PC-3 (cell line): ENCODE data around the gene CHD5.

Source experiments
- EZH2 ChIP-seq: fragments of 300-600 bp; sonication (generic); IDR thresholded peaks from one replicate; pipeline ENCODE4 v1.6.1; 2017; ENCODE audit warnings: antibody characterized with exemption, mild to moderate bottlenecking, low read length; ENCODE audit not compliant: unreplicated experiment
- EZH2phosphoT487 ChIP-seq: fragments of 300-600 bp; sonication (generic); IDR thresholded peaks from 2 replicates; pipeline ENCODE4 v1.6.1; 2018; ENCODE audit warnings: mild to moderate bottlenecking, antibody characterized with exemption, low read length, borderline replicate concordance
- TF ChIP-seq, protein P1 (sequence below): fragments of 300-600 bp; sonication (generic); conservative IDR thresholded peaks from 2 replicates; pipeline ENCODE4 v1.5.1; 2017; ENCODE audit warnings: antibody characterized with exemption, low read depth, mild to moderate bottlenecking, low read length

DNA sequence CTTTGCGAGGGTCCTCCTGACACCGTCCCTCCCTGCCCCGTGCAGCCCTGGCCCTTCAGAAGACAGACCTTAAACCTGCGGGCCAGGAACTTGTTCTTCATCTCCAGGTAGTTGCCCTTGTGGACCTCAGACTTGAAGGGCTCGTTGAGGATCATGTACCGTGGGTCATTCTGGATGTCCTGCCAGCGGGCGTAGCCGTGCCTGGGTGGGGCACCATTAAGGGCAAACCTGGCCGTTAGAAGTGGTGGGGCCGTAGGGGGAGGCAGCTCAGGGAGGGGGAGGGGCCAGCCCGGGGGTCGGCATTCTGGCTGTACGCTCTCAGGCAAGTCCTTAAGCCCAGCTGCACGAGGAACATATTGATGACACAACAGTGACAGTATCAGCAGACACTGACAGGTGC, 69.8 kb downstream of the CHD5 start:
- TF ChIP-seq, protein P1, sequence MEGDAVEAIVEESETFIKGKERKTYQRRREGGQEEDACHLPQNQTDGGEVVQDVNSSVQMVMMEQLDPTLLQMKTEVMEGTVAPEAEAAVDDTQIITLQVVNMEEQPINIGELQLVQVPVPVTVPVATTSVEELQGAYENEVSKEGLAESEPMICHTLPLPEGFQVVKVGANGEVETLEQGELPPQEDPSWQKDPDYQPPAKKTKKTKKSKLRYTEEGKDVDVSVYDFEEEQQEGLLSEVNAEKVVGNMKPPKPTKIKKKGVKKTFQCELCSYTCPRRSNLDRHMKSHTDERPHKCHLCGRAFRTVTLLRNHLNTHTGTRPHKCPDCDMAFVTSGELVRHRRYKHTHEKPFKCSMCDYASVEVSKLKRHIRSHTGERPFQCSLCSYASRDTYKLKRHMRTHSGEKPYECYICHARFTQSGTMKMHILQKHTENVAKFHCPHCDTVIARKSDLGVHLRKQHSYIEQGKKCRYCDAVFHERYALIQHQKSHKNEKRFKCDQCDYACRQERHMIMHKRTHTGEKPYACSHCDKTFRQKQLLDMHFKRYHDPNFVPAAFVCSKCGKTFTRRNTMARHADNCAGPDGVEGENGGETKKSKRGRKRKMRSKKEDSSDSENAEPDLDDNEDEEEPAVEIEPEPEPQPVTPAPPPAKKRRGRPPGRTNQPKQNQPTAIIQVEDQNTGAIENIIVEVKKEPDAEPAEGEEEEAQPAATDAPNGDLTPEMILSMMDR: no peak
- no peak for TF ChIP-seq EZH2phosphoT487
- TF ChIP-seq EZH2: no peak
